ENCODE results near the gene SCPEP1.
"Not testable (repeated sequence)": the region's sequence is repeated elsewhere in the genome, so short reads cannot be mapped to it uniquely, and the experiment has no call there.

Gene SCPEP1

GRCh38 chr17:56934280-56934679, 43.7 kb upstream of the SCPEP1 start:
- no peak for TF ChIP-seq CTCF (IDR thresholded peaks at IDR 0.05; ENCODE audit: borderline replicate concordance, insufficient read depth, low read depth, low read length)
- H3K4me3 ChIP-seq (ENCODE audit: low read depth, low read length): no peak overlapping the region

- TF ChIP-seq CTCF (IDR thresholded peaks at IDR 0.05; ENCODE audit: borderline replicate concordance, insufficient read depth, low read depth, low read length): no peak
- no peak overlapping the region for H3K4me3 ChIP-seq (ENCODE audit: low read depth, low read length)
Measured at GRCh38 chr17:56935461-56935860, 42.5 kb upstream of the SCPEP1 start.

- TF ChIP-seq CTCF (IDR thresholded peaks at IDR 0.05; ENCODE audit: borderline replicate concordance, insufficient read depth, low read depth, low read length): no peak
Measured at GRCh38 chr17:56936697-56937322, 41.1 kb upstream of the SCPEP1 start.

GRCh38 chr17:56937687-56938086, 40.2 kb upstream of the SCPEP1 start:
- TF ChIP-seq CTCF (IDR thresholded peaks at IDR 0.05; ENCODE audit: borderline replicate concordance, insufficient read depth, low read depth, low read length): no peak
- no peak overlapping the region for H3K4me3 ChIP-seq (ENCODE audit: low read depth, low read length)

More at GRCh38 chr17:56936697-56937322, 41.1 kb upstream of the SCPEP1 start:
- no peak overlapping the region for H3K4me3 ChIP-seq (ENCODE audit: low read depth, low read length)

GRCh38 chr17:56938206-56938605, 39.7 kb upstream of the SCPEP1 start:
- not testable (repeated sequence) for H3K4me3 ChIP-seq (ENCODE audit: low read depth, low read length)

GRCh38 chr17:56939869-56940484, 38.0 kb upstream of the SCPEP1 start:
- peak; percentile 40; the same call in 1 of the 2 replicates for TF ChIP-seq CTCF (IDR thresholded peaks at IDR 0.05; ENCODE audit: borderline replicate concordance, insufficient read depth, low read depth, low read length)
- no peak overlapping the region for H3K4me3 ChIP-seq (ENCODE audit: low read depth, low read length)

- TF ChIP-seq CTCF (IDR thresholded peaks at IDR 0.05; ENCODE audit: borderline replicate concordance, insufficient read depth, low read depth, low read length): no peak
- no peak overlapping the region for H3K4me3 ChIP-seq (ENCODE audit: low read depth, low read length)
Measured at GRCh38 chr17:56943505-56944125, 34.3 kb upstream of the SCPEP1 start.
